ENCODE results near the gene BDKRB2. TPM values are rescaled to one million over a fixed set of nuclear protein-coding genes. Genes with fewer than 3 reads are reported as not detected.

BDKRB2 gene
- total RNA-seq, 1 experiment from 2014 or later = 0.05 TPM

DNA sequence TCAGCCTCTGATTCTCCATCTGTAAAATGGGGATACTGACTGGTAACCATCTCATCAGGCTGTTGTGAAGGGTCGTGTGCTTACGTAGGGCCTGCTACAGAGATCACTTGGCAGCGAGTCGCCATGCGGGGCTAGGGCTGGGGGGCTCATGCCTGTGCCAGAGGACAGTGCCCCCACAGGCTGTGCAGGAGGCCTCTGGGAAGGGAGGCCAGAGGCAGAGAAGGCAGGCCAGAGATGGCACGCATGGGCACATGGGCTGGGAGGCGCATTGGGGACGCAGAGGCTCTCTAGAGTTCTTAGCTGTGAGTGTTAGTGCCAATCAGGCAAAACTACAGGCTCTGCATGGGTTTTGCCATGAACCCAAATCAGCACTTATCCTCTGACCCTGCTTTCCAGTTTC is 3.5 kb upstream of the BDKRB2 start:
- in situ Hi-C loops (cut with HindIII; ENCODE audit: low pct_unique_long_range_greater_than_20kb, low sequenced_read_pairs) (no loop called here), intact Hi-C loops (cut with micrococcal nuclease; ENCODE audit: unreplicated experiment) (no loop called here)
- H3K27ac ChIP-seq (ENCODE audit: low read length) = no peak overlapping the region
- no peak overlapping the region for H3K4me3 ChIP-seq (ENCODE audit: low read depth in 2 of 2, low read length in 2 of 2)
- no peaks in the 10 kb centered on the region for H3K27me3 ChIP-seq (ENCODE audit: control insufficient read depth, insufficient read depth, low read length)
- TF ChIP-seq REST (IDR thresholded peaks at IDR 0.05; ENCODE audit: insufficient read depth in 1 of 2, low read depth in 2 of 2, low read length in 1 of 2) (no peak), TCF7L2 (IDR thresholded peaks at IDR 0.05; ENCODE audit: low read depth, low read length) (no peak), SIN3A (IDR thresholded peaks at IDR 0.05; ENCODE audit: borderline replicate concordance, insufficient read depth, low read depth, low read length) (no peak), POLR2AphosphoS5 (IDR thresholded peaks at IDR 0.05; ENCODE audit: low read depth, low read length) (no peak)
- TF ChIP-seq, protein P1, sequence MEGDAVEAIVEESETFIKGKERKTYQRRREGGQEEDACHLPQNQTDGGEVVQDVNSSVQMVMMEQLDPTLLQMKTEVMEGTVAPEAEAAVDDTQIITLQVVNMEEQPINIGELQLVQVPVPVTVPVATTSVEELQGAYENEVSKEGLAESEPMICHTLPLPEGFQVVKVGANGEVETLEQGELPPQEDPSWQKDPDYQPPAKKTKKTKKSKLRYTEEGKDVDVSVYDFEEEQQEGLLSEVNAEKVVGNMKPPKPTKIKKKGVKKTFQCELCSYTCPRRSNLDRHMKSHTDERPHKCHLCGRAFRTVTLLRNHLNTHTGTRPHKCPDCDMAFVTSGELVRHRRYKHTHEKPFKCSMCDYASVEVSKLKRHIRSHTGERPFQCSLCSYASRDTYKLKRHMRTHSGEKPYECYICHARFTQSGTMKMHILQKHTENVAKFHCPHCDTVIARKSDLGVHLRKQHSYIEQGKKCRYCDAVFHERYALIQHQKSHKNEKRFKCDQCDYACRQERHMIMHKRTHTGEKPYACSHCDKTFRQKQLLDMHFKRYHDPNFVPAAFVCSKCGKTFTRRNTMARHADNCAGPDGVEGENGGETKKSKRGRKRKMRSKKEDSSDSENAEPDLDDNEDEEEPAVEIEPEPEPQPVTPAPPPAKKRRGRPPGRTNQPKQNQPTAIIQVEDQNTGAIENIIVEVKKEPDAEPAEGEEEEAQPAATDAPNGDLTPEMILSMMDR (IDR thresholded peaks at IDR 0.05) = no peak
- ATAC-seq = no peak
- ChIA-PET CTCF (no interaction called here), POLR2A (no interaction called here)
- BruUV-seq (replicated peaks) = no TSS peak
- H3K4me1 ChIP-seq (ENCODE audit: control insufficient read depth, insufficient read depth, low read length) = no peaks in the 10 kb centered on the region
- no peaks in the 10 kb centered on the region for H3K36me3 ChIP-seq (ENCODE audit: control insufficient read depth, insufficient read depth, low read length)
- DNase-seq (ENCODE audit: low read depth, low spot score) = no peak
- no peaks in the 10 kb centered on the region for H3K9me3 ChIP-seq (ENCODE audit: control insufficient read depth, insufficient read depth, low read depth, low read length)

GRCh38 chr14:96201965-96202364 is 2.7 kb upstream of the BDKRB2 start:
- POLR2A ChIA-PET = no interaction called here
- no TSS peak for BruUV-seq (replicated peaks)
- no peak overlapping the region for H3K4me3 ChIP-seq (ENCODE audit: low read depth in 2 of 2, low read length in 2 of 2)
- no peaks in the 10 kb centered on the region for H3K9me3 ChIP-seq (ENCODE audit: control insufficient read depth, insufficient read depth, low read depth, low read length)
- ATAC-seq = no peak
- H3K36me3 ChIP-seq (ENCODE audit: control insufficient read depth, insufficient read depth, low read length) = no peaks in the 10 kb centered on the region
- in situ Hi-C loops (cut with HindIII; ENCODE audit: low pct_unique_long_range_greater_than_20kb, low sequenced_read_pairs) (no loop called here), intact Hi-C loops (cut with micrococcal nuclease; ENCODE audit: unreplicated experiment) (no loop called here)
- no peaks in the 10 kb centered on the region for H3K27me3 ChIP-seq (ENCODE audit: control insufficient read depth, insufficient read depth, low read length)
- TF ChIP-seq REST (IDR thresholded peaks at IDR 0.05; ENCODE audit: insufficient read depth in 1 of 2, low read depth in 2 of 2, low read length in 1 of 2) (no peak), POLR2AphosphoS5 (IDR thresholded peaks at IDR 0.05; ENCODE audit: low read depth, low read length) (no peak), SIN3A (IDR thresholded peaks at IDR 0.05; ENCODE audit: borderline replicate concordance, insufficient read depth, low read depth, low read length) (no peak), TCF7L2 (IDR thresholded peaks at IDR 0.05; ENCODE audit: low read depth, low read length) (no peak)
- TF ChIP-seq, protein P1 (IDR thresholded peaks at IDR 0.05) = no peak
- DNase-seq (ENCODE audit: low read depth, low spot score) = no peak
- CTCF ChIA-PET = no interaction called here
- H3K27ac ChIP-seq (ENCODE audit: low read length) = no peak overlapping the region
- no peaks in the 10 kb centered on the region for H3K4me1 ChIP-seq (ENCODE audit: control insufficient read depth, insufficient read depth, low read length)
